GM19351 (cell line): ENCODE results near the gene ROBO1.
"Not testable (repeated sequence)": the region's sequence is repeated elsewhere in the genome, so short reads cannot be mapped to it uniquely, and the experiment has no call there.

Source experiments
- ATAC-seq: cut with Tn5 transposase; IDR thresholded peaks from one replicate; pipeline ENCODE4 v1.9.1; 2021; ENCODE audit warnings: mild to moderate bottlenecking, moderate library complexity; ENCODE audit not compliant: unreplicated experiment

ROBO1 gene

GRCh38 chr3:78888635-78889034 lies 879.2 kb downstream of the ROBO1 start:
- ATAC-seq: no peak

DNA sequence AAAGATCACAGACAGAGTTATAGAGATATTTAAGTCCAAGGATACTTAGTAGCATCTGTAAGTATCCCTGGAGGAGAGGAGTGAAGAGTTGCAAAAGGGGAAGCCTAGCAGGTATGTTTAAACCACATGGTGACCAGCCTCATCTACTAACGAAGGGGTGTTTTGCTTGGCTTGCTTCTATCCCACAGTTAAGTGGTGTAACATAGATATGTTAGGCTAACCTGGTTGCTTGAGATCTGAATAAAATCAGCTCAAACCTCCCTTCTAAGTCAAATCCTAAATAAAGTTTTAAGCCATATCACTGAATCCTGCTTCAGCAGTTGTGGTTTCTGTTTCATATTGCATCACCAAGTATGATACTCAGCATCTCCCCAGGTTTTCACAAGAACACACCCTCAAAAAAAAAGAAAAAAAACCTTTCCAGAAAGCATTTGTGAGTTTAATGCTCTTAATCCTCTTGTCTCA lies 880.2 kb downstream of the ROBO1 start:
- ATAC-seq: no peak

GRCh38 chr3:78887029-78887428 lies 880.8 kb downstream of the ROBO1 start:
- no peak for ATAC-seq

DNA sequence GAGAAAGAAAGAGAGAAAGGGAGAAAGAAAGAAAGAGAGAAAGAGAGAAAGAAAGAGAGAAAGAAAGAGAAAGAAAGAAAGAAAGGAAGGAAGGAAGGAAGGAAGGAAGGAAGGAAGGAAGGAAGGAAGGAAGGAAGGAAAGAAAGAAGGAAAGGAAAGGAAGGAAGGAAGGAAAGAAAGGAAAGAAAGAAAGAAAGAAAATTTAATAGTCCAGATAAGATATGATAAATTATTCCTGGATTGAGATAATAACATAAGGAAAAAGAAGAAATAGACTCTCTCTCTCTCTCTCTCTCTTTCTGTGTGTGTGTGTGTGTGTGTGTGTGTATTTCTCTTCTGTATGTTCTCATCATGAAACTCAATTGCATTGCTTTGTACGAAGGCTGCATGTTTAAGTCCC lies 883.2 kb downstream of the ROBO1 start:
- ATAC-seq: not testable (repeated sequence)

DNA sequence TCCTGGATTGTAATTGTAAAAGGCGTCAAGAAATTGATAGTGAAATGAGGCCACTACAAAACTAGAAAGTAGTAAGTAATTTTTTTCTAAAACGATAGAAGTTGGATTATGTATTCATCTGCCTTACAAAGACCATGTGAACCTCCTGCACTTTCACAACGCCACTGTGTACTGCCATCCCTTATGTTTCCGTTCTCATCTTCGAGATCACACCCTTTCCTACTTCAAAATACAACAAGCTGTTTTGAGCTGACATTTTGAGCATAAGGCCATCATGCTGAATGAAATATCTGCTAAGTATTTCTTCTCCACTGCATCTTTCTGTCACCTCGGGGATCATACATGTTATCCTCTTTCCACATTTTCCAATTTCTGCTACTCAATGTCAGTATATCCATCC lies 885.5 kb downstream of the ROBO1 start:
- ATAC-seq: no peak

DNA sequence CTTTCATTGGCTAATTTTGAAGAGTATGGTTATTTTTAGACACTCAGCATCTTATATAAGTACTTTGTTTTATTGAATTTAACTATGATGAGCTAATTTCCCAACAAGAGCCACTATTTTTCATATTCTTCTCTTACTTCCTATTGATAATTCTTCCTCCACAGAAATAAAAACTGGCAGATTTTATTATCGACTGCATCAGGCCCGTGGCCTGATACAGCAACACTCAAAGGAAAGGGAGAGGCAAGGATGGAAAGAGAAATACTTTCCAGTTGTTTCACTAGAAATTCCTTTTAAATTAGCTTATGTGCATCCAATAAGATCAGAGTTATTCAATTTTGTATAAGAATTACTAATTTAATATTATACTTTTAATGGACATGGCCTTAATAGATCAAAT lies 886.3 kb downstream of the ROBO1 start:
- ATAC-seq: no peak

- no peak for ATAC-seq
Measured at GRCh38 chr3:78880603-78881461, 887.0 kb downstream of the ROBO1 start.

DNA sequence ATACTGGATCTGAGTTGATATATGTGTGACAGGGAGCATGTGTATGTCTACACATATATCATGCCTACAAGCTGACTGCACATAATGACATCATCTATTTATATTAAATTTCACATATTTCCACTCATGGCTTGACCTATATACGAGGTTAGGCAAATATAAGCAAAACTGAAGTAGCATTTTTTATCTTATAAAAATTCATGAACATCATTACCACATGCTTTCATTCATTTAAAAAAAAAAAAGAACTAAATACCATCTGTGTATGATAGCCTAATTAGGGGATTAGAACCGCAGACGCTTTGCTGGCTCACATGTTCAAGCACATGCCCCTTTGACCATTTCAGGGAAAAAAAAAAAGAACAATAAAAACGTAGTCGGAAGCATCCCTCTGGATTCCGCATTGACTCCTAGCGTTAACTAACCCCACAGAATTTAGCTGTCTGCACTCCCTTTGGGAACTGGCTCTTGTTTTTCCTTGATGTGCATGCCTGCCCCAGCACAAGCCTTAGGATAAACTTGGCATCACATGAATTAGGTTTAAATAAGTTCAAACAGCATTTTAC lies 888.4 kb downstream of the ROBO1 start:
- no peak for ATAC-seq

DNA sequence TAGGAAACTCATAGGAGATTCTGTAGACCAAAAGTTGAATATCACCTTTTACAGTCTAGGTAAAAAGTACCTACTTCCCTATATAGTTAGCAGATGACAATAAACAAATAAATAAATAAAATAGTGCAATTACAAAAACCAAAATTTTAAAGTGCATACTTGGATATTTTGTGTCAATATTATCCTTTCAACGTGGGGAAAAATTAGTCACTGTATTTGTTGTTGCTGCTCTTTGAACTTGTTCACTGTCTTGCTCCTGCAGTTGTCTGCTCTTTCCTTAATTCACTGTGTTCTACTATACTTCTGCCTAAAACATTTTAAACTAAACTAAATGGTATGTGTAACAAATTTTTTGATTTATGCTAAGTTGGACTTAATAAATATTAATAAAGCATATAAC lies 889.0 kb downstream of the ROBO1 start:
- no peak for ATAC-seq

DNA sequence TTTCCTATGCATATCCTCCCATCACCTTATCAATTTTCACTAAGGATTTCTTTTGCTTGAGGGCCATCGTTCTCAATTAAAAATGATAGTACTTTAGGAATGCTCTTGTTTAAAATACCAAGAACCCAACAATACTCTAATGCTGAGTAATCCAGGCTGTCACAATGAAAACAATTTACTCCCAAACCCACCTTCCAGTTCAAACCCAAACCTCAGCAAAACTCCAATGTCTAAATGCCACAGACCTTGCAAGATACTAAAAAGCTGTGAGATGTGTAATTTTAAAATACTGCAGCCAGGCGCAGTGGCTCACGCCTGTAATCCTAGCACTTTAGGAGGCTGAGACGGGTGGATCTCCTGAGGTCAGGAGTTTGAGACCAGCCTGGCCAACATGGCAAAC lies 889.8 kb downstream of the ROBO1 start:
- no peak for ATAC-seq

DNA sequence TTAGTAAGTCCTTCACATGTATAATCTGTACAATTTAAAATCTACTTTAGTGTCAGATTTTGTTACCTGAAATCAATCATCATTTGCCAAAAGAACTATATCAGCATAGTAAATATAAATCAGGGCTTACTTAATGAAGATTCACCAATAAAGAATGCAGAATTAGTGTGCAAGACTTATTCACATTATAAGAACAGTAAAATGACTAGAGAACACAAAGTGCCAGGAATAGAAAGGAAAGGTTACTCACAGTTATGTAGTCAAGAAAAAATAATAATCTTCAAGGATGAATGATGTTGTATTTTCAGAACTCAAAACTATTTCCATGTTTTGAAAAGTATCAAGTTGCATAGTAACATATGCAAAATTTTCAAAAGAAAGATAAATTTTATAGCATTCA lies 891.9 kb downstream of the ROBO1 start:
- no peak for ATAC-seq

DNA sequence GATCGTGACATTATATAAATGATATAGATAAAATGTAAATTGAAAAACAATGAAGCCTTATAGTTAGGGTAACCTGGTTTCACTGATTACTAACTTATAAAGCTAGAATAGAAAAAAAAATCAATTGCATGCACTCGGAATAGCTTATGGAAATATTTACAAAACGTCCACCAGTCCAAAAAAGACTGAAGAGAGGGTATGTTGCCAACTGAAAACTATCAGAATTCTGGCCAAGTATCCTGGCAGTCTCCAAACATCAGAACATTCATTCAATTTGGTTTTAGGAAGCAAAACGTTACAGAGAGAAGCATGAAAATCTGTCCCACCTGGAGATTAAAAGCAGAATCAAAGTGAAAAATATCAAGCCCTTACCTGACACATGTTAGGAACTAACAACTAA lies 892.4 kb downstream of the ROBO1 start:
- ATAC-seq: no peak

DNA sequence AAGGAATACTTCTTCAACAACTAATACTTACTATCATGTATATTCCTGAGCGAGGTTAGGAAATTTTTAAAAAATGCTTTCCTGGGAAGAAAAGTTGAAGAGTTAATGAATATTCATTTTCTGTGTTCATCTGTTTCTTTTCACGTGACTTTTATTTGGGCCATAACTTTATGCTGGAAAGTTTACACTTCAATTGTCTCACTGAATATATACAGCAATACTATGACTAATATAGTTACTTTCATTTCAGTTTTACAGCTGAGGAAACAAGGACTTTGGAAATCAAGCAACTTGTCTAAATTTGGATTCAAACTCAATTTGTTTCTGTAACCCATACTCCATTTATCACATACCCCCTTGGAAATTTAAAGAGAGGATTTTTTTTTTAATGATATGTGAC lies 894.2 kb downstream of the ROBO1 start:
- ATAC-seq: no peak

- no peak for ATAC-seq
Measured at GRCh38 chr3:78872195-78872594, 895.6 kb downstream of the ROBO1 start.

DNA sequence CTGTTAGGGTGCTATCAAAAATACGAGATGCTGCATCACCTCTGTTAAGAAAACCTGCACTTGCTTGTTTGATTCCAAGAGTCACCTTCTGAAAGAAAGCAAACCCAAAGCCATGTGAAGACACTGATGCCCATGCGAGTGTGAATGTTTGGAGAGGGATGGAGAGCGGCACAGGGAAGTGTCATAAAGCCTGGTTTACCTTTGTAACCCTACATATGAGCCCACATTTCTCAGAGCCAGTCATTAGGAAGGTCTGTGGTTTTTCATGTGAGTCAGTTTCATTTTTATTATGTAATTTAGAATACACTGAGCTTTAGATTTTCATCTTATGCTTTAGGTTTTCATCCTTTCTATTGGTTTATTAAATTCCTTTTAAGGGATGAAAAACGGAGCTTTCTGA lies 896.8 kb downstream of the ROBO1 start:
- ATAC-seq: no peak

GRCh38 chr3:78870484-78870883 lies 897.3 kb downstream of the ROBO1 start:
- ATAC-seq: no peak

- no peak for ATAC-seq
Measured at GRCh38 chr3:78868570-78868969, 899.2 kb downstream of the ROBO1 start.

GRCh38 chr3:78867409-78868372 lies 900.1 kb downstream of the ROBO1 start:
- no peak for ATAC-seq

DNA sequence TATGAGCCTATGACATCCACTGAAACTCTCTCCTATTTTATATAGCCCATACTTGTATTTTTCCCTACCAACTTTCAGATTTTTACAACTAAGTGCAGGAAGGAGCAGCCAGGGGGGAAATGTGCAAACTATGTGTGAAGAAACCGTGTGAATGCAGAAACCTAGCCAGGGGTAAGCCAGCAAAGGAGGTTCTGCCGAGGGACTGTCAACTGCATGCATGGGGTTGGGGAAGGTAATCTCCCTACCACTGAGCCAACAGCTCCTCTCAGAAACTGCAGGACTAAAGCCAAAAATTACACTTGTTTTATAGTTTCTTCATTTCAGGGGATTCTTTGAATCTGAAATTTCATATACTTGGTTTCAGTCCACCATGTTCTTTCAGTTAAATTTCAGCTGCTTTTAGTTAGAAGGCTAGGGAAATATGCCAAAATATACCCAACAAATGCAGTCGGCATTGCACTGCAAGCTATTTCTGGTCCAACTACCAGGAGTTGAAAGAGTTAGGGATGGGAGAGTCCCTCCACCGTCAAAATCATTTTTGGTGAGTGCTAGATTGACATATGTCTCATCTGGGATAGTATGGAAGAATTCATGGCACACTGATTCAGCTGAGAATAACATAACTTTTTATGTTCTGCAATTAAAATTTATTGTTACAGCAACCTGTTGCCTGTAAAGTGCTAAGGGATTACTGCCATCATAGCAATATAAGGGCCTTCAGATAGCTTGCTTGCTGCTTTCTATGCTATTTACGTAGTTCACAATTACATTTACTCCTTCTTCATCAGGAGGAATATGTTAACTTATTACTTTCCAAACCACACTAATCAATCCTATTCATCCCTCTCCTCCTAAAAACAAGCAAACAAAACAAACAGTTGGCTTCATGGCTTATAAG lies 904.2 kb downstream of the ROBO1 start:
- no peak for ATAC-seq

DNA sequence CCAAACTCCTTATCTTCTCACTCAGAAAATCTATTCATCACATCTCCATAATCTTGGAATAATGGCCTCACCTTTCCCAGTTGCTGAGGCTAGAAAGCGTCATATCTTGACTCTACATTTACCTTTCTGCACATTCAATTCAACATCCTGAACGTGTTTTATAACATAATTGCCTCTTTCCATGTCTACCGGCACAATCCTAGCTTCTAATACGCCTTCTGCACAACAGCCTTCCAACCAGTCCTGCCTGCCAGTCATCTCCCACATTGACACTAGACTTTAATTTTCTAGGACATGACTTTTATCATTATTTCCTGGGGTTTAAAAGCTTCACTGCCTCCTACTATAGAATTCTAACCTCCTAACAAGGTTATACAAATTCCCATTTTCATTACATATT lies 906.6 kb downstream of the ROBO1 start:
- no peak for ATAC-seq
